Fibroblast of the aortic adventitia (primary cell): Measurements from ENCODE around the gene TMTC1. TPM values are rescaled to one million over a fixed set of nuclear protein-coding genes. Genes with fewer than 3 reads are reported as not detected.
A peak's percentile ranks its signal among the peaks of the same experiment; 100 is the strongest.

Experiments
- DNase-seq: peaks from one replicate; pipeline ENCODE4 v3.0.0-alpha.2; 2010; ENCODE audit warnings: low read depth
- H3K4me3 ChIP-seq: 2 replicates; pipeline ENCODE4 v1.5.1; 2011; ENCODE audit warnings: low read depth, mild to moderate bottlenecking, control low read depth, low read length, moderate library complexity
- CTCF ChIP-seq: IDR thresholded peaks from 2 replicates; pipeline ENCODE4 v1.5.1; 2011; ENCODE audit warnings: mild to moderate bottlenecking, low read length, control low read depth, inconsistent platforms; ENCODE audit not compliant: insufficient read depth
- total RNA-seq: library from RNA; depleted of rRNA; stranded (reverse); fragments of >200 nt; gene quantifications from 2 replicates; pipeline ENCODE4 v1.2.3, GENCODE V29; 2012; ENCODE audit warnings: low replicate concordance

Gene TMTC1
- total RNA-seq, 1 donor, result 54.9 TPM

GRCh38 chr12:29547151-29547632 lies 236.6 kb downstream of the TMTC1 start:
- TF ChIP-seq CTCF, result no peak
- peak; percentile 28 for DNase-seq
- no peak overlapping the region for H3K4me3 ChIP-seq

- H3K4me3 ChIP-seq, result no peak overlapping the region
- no peak for TF ChIP-seq CTCF
- no peak for DNase-seq
These were observed 237.7 kb downstream of the TMTC1 start for GRCh38 chr12:29546000-29546399.

- no peak for DNase-seq
- no peak overlapping the region for H3K4me3 ChIP-seq
- TF ChIP-seq CTCF, result no peak
These were observed 238.7 kb downstream of the TMTC1 start for GRCh38 chr12:29545102-29545467.

- DNase-seq, result no peak
- TF ChIP-seq CTCF, result no peak
These were observed 239.2 kb downstream of the TMTC1 start for GRCh38 chr12:29544428-29545101.

GRCh38 chr12:29543036-29543435 lies 240.7 kb downstream of the TMTC1 start:
- H3K4me3 ChIP-seq, result no peak overlapping the region
- DNase-seq, result no peak
- no peak for TF ChIP-seq CTCF

More at GRCh38 chr12:29544428-29545101, 239.2 kb downstream of the TMTC1 start:
- H3K4me3 ChIP-seq, result no peak overlapping the region

- DNase-seq, result peak; percentile 20
These were observed 246.4 kb downstream of the TMTC1 start for GRCh38 chr12:29537298-29537697.

More at GRCh38 chr12:29537298-29537697, 246.4 kb downstream of the TMTC1 start:
- no peak for TF ChIP-seq CTCF
- H3K4me3 ChIP-seq, result no peak overlapping the region
